HG03045 (cell line): ENCODE data around the gene PXK.
"Not testable (repeated sequence)": the region's sequence is repeated elsewhere in the genome, so short reads cannot be mapped to it uniquely, and the experiment has no call there.

ENCODE experiments used
- ATAC-seq: cut with Tn5 transposase; IDR thresholded peaks from one replicate; pipeline ENCODE4 v1.9.1; 2021; ENCODE audit warnings: mild to moderate bottlenecking, moderate library complexity; ENCODE audit not compliant: unreplicated experiment

The PXK gene

GRCh38 chr3:58323529-58324390 lies 8.9 kb upstream of the PXK start:
- no peak for ATAC-seq

GRCh38 chr3:58324391-58325390 lies 8.0 kb upstream of the PXK start:
- ATAC-seq = no peak

DNA sequence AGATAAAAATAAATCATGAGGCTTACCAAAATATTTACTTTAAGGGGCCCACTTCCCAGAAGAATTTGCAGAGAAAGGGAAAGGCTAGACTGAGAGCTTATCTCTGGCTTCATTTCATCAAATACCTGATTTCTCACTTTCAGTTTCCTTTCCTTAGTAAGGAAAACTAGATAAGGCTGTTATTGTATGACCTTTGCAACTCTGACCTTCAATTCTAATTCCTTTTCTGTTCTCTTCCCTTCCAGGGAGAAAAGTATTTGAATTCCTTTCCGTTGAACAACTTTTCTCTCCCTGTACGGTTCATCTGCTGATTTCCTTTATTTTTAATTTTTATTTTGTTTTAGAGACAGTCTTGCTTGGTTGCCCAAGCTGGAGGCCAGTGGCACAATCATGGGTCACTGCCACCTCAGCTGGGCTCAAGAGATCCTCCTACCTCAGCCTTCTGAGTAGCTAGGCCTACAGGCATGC lies 7.1 kb upstream of the PXK start:
- no peak for ATAC-seq

DNA sequence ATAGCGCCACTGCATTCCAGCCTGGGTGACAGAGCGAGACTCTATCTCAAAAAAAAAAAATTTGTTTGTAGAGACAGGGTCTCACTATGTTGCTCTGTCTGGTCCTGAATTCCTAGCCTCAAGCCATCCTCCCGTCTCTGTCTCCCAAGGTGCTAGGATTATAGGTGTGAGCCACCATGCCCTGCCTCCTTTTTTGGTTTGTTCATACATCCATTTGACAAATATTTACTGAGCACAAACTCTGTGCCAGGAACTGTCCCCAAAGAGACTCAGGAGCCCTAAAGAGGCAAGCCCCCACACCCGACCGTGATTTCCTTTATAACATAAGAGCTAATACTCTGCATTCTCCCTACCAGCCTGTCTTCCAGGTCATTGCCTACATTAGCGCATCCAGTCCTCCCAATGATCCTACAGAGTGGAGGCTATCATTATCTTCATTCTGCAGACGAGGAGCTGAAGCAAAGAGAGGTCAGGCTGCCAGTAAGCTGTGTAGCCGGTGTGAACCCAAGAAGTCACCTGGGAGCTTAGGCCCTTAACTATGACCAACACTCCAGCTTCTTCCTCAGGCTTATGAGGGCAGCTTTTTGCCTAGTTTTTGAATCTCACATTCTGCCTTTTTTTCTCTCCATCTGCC lies 6.3 kb upstream of the PXK start:
- no peak for ATAC-seq

GRCh38 chr3:58329150-58329921 lies 3.4 kb upstream of the PXK start:
- no peak for ATAC-seq

DNA sequence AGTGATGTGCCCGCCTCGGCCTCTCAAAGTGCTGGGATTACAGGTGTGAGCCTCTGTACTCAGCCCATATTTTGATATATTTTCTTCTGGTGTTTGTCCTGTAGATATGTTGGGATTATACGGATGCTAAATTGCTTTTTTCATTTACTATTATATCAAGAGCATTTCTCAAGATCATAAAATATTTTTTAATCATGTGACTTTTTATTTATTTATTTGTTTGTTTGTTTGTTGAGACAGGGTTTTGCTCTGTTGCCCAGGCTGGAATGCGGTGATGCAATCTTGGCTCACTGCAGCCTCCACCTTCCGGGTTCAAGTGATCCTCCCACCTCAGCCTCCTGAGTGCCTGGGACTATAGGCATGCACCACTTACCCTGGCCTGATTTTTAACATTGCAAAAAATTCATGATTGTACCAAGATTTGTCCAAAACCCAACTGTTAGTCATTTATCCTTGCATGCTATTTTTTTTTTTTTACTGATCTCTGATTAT lies 2.7 kb upstream of the PXK start:
- ATAC-seq = no peak

DNA sequence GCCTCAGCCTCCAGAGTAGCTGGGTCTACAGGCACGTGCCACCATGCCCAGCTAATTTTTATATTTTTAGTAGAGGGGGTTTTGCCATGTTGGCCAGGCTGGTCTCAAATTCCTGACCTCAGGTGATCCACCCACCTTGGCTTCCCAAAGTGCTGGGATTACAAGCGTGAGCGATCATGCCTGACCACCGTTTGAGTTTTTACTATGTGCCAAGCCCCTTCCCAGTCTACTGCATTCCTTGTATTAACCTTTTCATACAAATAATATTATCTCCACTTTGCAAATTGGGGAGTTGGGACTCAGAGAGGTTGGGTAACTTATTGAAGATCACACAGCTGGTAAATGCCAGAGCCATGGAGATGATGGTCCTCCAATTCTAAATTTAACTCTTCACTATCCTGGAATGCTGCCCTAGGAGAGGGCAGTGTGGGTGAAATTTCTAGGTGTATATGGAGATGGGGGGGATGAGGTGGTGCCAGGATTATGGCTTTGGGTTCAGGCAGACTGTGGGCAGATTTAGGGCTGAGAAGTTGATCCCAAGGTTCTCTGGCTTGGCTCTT lies 1.0 kb upstream of the PXK start:
- no peak for ATAC-seq

DNA sequence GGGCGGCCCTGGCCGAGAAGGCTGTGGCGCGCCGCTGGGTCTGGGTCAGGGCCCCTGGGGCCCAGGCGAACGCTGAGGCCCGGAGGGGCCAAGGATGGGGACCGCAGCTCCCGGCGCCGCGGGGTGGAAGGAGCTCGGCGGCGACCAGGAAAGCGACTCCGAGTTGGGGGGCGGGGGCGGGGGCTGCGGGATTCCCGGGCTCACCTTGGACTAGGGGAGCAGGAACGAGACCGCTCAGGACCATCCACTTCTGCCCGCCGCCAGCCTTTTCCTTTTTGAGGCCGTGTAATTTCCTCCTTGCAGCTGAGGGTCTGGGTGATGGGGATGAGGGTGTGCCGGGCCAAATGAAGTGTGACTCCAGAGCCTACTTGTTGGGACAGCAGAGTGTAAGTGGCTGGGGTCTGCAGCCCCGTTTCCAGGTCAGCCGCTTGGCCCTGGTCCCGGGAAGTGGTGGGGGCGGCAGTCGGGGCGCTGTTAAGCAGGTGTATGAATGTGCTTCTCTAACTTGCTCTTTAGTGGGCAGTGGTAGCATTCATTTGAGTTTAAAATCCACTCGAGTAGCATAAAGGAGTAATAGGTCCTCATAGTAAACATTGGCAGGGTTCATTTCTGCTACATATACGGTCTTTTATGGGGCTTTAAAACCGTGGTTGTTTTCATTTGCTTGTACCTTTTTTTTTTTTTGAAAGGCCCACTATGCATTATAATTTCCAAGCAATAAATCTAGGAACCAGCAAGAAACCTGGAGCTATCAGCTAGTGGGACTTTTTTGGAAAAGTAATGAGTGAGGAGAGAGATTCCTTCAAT lies 717 bp downstream of the PXK start:
- peak; percentile 30 for ATAC-seq

DNA sequence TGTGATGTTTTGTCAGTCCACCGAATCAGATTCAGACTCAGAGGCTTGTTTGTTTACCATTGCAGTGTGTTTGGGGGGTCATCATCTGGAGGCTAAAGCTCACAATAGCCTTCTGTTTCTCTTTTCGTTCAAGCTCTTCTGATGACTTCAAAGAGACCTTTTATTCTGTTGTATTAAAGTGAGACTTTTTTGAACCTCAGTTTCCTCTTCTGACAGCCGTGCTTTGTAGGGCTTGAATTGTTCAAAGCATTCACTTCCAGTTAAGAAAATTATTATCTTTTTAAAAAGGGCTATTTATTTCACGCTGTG lies 1.3 kb downstream of the PXK start:
- no peak for ATAC-seq

DNA sequence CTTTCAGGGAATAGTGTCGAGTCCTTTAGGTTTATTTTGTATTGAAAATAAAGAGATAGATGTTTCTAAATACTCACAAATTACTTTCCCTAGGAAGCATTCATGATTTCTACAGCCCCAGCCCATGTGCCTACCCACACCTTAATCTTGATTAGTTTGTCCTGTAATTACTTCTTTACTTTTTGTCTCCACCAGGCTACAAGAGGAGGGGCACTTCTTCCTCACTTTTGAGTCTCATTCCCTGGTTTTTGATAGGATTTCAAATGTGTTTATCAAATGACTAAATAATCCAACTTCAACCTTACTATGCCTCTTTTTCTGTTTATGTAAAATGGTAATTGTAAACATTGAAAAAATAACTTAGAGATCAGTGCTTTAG lies 1.8 kb downstream of the PXK start:
- ATAC-seq = no peak

DNA sequence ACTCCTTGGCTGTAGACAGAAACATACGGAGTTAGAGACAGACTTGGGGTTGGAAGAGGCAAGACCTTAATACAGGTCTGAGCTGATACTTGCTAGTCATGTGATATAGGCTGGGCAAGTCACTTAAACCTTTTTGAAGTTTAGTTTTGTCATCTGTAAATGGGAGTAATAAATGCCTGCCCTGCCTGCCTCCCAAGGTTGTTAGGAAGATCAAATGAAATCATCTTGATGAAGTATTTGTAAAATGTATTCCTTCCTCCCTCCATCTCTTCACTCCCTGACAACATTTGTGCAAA lies 2.9 kb downstream of the PXK start:
- no peak for ATAC-seq

DNA sequence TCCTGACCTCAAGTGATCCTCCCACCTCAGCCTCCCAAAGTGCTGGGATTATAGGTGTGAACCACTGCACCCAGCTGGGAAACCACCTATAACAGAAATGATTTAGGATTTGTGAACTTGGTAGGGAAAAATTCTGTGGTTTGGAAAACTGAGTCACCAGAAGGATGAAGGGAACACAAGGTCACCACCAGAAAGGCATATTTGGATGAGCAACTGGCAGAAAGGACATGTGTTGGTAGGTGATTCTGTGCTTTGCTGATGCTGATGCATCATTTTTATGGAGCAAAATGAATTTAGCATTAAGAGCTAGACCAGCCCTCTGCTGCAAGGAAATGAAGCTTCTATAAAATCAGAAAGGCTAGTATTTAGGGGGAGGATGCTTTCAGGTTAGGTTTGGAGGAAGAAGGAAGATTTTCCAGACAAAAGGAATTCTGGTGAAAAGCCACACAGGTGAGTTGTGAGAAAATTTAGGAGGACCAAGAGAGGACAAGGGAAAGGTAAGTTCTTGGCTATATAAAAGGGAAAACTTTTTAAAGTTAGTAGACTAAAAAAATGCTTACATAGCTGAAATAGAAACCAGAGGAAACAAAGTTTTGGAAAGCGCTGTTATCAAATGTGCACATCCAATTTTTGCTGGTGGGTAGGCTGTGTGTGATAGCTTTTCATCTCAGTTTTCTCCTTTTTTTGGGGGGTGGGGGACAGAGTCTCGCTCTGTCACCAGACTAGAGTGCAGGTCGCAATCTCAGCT lies 3.6 kb downstream of the PXK start:
- ATAC-seq = no peak

DNA sequence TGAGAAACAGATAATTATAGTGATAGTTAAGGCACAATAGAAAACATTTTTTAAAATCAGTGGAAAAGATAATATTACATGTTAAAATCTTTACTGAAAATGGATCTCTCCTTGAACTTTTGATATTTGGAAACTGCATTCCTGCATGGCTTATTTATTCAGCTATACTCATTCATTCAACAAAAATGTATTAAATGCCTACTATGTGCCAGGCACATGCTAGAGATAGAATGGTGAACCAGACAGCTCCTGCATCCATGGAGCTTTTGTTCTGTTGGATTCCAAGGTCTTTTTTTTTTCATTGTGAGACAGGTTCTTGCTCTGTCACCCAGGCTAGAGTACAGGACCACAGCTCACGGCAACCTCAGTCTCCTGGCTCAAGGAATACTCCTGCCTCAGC lies 4.5 kb downstream of the PXK start:
- no peak for ATAC-seq

DNA sequence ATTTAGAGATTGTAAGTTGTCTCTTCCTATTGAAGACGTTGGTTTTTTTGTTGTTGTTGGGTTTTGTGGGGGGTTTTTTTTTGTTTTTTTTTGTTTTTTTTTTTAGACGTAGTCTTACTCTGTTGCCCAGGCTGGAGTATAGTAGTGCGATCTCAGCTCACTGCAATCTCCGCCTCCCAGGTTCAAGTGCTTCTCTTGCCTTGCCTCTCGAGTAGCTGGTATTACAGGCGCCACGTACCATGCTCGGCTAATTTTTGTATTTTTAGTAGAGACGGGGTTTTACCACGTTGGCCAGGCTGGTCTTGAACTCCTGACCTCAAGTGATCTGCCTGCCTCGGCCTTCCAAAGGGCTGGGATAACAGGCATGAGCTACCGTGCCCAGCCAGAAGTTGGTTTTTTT lies 6.5 kb downstream of the PXK start:
- not testable (repeated sequence) for ATAC-seq

DNA sequence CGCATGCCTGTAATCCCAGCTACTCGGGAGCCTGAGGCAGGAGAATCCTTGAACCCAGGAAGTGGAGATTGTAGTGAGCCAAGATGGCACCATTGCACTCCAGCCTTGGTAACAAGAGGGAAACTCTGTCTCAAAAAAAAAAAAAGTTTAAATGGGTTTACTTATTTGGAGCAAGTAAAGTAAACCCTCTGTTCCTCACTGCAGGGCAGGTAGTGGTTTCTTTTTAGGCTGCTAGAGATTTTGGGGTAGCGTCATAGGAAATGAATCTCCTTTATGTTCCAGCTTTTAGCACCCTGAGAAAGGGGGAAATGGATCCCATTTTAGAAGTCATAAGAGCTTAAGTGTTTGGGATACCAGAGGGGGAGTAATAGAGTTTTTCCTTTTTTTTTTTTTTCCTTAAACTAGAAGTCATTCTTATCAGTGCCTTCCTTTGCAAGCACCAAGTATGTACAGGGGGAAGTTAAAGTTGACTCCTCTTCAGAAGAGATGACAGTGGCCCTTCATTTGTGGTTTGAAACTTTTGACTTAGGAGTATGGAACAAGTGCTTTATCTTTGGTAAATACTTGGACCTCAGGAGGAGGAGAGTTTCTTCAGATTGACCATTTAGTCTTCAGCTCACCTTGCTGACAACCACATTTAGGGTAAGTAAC lies 8.0 kb downstream of the PXK start:
- ATAC-seq = no peak

DNA sequence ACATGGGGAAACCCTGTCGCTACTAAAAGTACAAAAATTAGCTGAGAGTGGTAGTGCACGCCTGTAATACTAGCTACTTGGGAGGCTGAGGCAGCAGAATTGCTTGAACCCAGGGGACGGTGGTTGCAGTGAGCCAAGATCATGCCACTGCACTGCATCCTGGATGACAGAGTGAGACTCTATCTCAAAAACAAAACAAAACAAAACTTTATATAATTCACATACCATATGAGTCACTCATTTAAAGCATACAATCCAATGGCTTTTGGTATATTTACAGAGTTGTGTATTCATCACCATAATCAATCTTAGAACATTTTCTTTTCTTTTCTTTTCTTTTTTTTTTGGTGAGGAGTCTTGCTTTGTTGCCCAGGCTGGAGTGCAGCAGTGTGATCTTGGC lies 8.7 kb downstream of the PXK start:
- no peak for ATAC-seq

DNA sequence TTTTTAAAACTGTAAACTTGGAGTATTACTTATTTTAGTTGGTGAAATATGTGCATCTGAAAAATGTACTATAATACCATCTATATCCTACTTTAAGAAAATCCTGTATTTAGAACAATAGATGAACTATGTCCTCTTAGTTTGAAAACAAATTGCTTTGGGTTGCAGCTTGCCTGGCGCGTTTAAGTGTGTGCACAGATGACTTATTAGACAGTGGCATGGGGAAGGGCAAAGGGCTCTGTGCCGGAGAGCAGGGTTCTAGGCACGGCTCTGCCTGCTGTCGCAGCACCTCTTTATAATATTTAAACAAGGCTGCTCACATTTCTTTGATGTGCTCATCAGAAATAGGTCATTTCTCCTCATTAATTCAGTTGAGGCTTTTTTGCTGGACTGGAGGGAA lies 10.0 kb downstream of the PXK start:
- no peak for ATAC-seq

DNA sequence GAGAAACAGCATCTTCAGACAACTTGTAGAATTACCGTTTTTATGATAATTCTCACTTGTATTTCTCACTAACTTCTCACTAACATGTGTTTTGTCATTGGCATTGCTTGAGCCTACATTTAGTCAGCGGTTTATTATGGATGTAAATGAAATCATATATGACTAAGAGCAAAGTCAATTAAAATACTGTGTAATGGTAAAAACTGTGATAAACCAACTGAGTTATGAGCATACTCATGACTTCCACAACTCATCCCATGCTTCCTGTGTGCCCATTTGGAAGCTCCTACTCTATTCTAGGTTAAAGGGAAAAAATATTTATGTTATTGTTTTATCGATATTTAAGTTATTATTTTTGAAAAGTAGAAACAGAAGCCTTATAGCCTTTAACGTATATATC lies 12.8 kb downstream of the PXK start:
- no peak for ATAC-seq
